Measurements from ENCODE around the gene ADGRB2. TPM values are rescaled to one million over a fixed set of nuclear protein-coding genes. Genes with fewer than 3 reads are reported as not detected.

Gene ADGRB2
- total and polyA plus RNA-seq, 2 of the 4 experiments (the other 2 are of a cell fraction), result 2.2 to 11.9 TPM

GRCh38 chr1:31771891-31772668 is 7.9 kb upstream of the ADGRB2 start:
- POLR2A ChIA-PET (ENCODE audit: unreplicated experiment), result no interaction called here
- Histone ChIP-seq H3K9me1 (ENCODE audit: insufficient read depth, low read length) (no peaks in the 10 kb centered on the region; the same call in 1 of the 2 replicates), H2AK9ac (replicated peaks; ENCODE audit: low read depth, low read length, poor library complexity) (no peak overlapping the region), H4K20me1 (ENCODE audit: insufficient read depth, low read length) (peaks cover 3% of the 10 kb centered on the region), H3K79me1 (ENCODE audit: low read depth in 1 of 2, low read length in 2 of 2) (no peaks in the 10 kb centered on the region), H2BK5ac (ENCODE audit: low read depth, low read length, poor library complexity, severe bottlenecking) (no peak overlapping the region), H3K27ac (ENCODE audit: insufficient read depth, low read length) (no peak overlapping the region), H3K9me3 (ENCODE audit: control insufficient read depth, insufficient read depth, low read length) (peaks cover 2% of the 10 kb centered on the region; the same call in 1 of the 2 replicates), H4K5ac (ENCODE audit: low read depth, low read length) (no peak overlapping the region), H3K23ac (ENCODE audit: low read depth, low read length) (peak overlapping the region; percentile 7; the same call in 1 of the 2 replicates), H4K91ac (ENCODE audit: insufficient read depth, low read depth, low read length) (no peak overlapping the region), H2AFZ (replicated peaks; ENCODE audit: low read length, poor library complexity) (peak overlapping the region; percentile 67), H3K56ac (ENCODE audit: extremely low read depth, insufficient read depth, low read length) (no peak overlapping the region), H2BK20ac (ENCODE audit: low read depth, low read length) (no peak overlapping the region), H3K27me3 (ENCODE audit: control insufficient read depth, insufficient read depth, low read length) (peaks cover 77% of the 10 kb centered on the region), H3K4me1 (ENCODE audit: control insufficient read depth, insufficient read depth, low read length) (peaks cover 3% of the 10 kb centered on the region; the same call in 1 of the 2 replicates), H3K14ac (replicated peaks; ENCODE audit: low read depth, low read length) (no peak overlapping the region), H2AK5ac (ENCODE audit: low read depth, low read length) (no peak overlapping the region; the same call in 1 of the 2 replicates), H2BK120ac (ENCODE audit: low read depth, low read length) (no peak overlapping the region), H3K18ac (ENCODE audit: low read depth, low read length) (no peak overlapping the region), H3K4me3 (ENCODE audit: insufficient read depth, low read depth, low read length) (no peak overlapping the region), H3K9ac (ENCODE audit: low read depth, low read length) (no peak overlapping the region), H3K4ac (ENCODE audit: low read depth, low read length) (no peak overlapping the region), H2BK15ac (ENCODE audit: low read depth, low read length) (no peak overlapping the region), H4K8ac (ENCODE audit: low read depth in 2 of 2, low read length in 2 of 2) (no peak overlapping the region), H3K4me2 (ENCODE audit: low read depth, low read length) (peak overlapping the region; percentile 72), H3K36me3 (ENCODE audit: control insufficient read depth, insufficient read depth, low read length) (no peaks in the 10 kb centered on the region)
- BruUV-seq (replicated peaks), result no TSS peak
- in situ Hi-C loops (cut with MboI; ENCODE audit: low sequenced_read_pairs), result no loop called here
- DNase-seq, result peak; percentile 27
- intact Hi-C loops (cut with micrococcal nuclease), result no loop called here
- CTCF ChIA-PET, result interaction anchor here (1.1 kb wide), 1 partner anchor 17 kb away, joined by 3 read pairs; no protein-coding TSS in a partner anchor
- dilution Hi-C loops (cut with HindIII; ENCODE audit: low sequenced_read_pairs, unreplicated experiment), result no loop called here
- peak; percentile 58 for ATAC-seq (ENCODE audit: low read depth)
- TF ChIP-seq RAD21 (IDR thresholded peaks at IDR 0.05; ENCODE audit: low read length) (no peak), BHLHE40 (IDR thresholded peaks at IDR 0.05; ENCODE audit: low read depth, low read length) (peak; percentile 92), MXI1 (IDR thresholded peaks at IDR 0.05; ENCODE audit: borderline replicate concordance, low read depth, low read length) (0 out of 2 replicates have a peak, but pooled peaks have one; percentile 13), SMC3 (IDR thresholded peaks at IDR 0.05; ENCODE audit: low read depth, low read length) (no peak)
- TF ChIP-seq, protein P1, sequence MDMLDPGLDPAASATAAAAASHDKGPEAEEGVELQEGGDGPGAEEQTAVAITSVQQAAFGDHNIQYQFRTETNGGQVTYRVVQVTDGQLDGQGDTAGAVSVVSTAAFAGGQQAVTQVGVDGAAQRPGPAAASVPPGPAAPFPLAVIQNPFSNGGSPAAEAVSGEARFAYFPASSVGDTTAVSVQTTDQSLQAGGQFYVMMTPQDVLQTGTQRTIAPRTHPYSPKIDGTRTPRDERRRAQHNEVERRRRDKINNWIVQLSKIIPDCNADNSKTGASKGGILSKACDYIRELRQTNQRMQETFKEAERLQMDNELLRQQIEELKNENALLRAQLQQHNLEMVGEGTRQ (IDR thresholded peaks at IDR 0.05; ENCODE audit: low read depth, low read length), result 0 out of 2 replicates have a peak, but pooled peaks have one; percentile 18
- 18% methylated on average over 13 of the region's 68 CpGs; no CpG with 5 or more reads in 1 of the 2 experiments for WGBS, 2 experiments (ENCODE audit: extremely low coverage in 2 of 2, insufficient read length in 1 of 2)

Measured in IMR-90 (cell line).